Measurements from ENCODE around the gene TMEM109. TPM values are rescaled to one million over a fixed set of nuclear protein-coding genes. Genes with fewer than 3 reads are reported as not detected.

The TMEM109 gene
- total RNA-seq, 2 donors from 2014 or later: 35.0 to 53.4 TPM

- Histone ChIP-seq H3K9ac (ENCODE audit: low read depth in 2 of 2, low read length in 2 of 2) (no peak overlapping the region), H3K4me3 (no peak overlapping the region), H3K9me3 (no peaks in the 10 kb centered on the region), H3K27ac (no peak overlapping the region), H3K4me1 (no peaks in the 10 kb centered on the region), H3K36me3 (peaks cover 22% of the 10 kb centered on the region), H3K27me3 (peaks cover 11% of the 10 kb centered on the region)
- intact Hi-C loops (cut with DNase I): loop anchor here (5.0 kb wide), 1 partner anchor 199 kb away; no protein-coding TSS in a partner anchor
- no peak for TF ChIP-seq CTCF (IDR thresholded peaks at IDR 0.05)
- no peak for DNase-seq
Measured at GRCh38 chr11:60923326-60923725, 9.4 kb downstream of the TMEM109 start.

- Histone ChIP-seq H3K9me3 (no peaks in the 10 kb centered on the region), H3K27me3 (peaks cover 11% of the 10 kb centered on the region), H3K4me3 (no peak overlapping the region), H3K4me1 (no peaks in the 10 kb centered on the region), H3K9ac (ENCODE audit: low read depth in 2 of 2, low read length in 2 of 2) (peak overlapping the region; percentile 19 to 37), H3K36me3 (peaks cover 22% of the 10 kb centered on the region), H3K27ac (no peak overlapping the region)
- TF ChIP-seq CTCF (IDR thresholded peaks at IDR 0.05): no peak
- DNase-seq: no peak
- intact Hi-C loops (cut with DNase I): loop anchor here (5.0 kb wide), 1 partner anchor 199 kb away; no protein-coding TSS in a partner anchor
Measured at GRCh38 chr11:60923800-60924109, 9.8 kb downstream of the TMEM109 start.

GRCh38 chr11:60924110-60924905 lies 10.3 kb downstream of the TMEM109 start, which contains the start of gene TMEM132A:
TMEM132A (plus strand) TSS chr11:60924460; CDS start chr11:60924634, 174 bp downstream.
- H3K9ac ChIP-seq (ENCODE audit: low read depth in 2 of 2, low read length in 2 of 2): peak within 1 kb of the TSS; percentile 44 to 51
- H3K4me1 ChIP-seq: no peaks in the 10 kb centered on the region
- no peak within 1 kb of the TSS for H3K27ac ChIP-seq
- peak within 1 kb of the TSS; percentile 65 for H3K4me3 ChIP-seq
- intact Hi-C loops (cut with DNase I): loop anchor here (5.0 kb wide), 1 partner anchor 198 kb away; no protein-coding TSS in a partner anchor
- H3K36me3 ChIP-seq: peaks cover 22% of the 10 kb centered on the region
- TF ChIP-seq CTCF (IDR thresholded peaks at IDR 0.05): no peak
- no peaks in the 10 kb centered on the region for H3K9me3 ChIP-seq
- H3K27me3 ChIP-seq: peaks cover 11% of the 10 kb centered on the region
- peak; percentile 83 for DNase-seq

GRCh38 chr11:60924906-60925853 lies 11.2 kb downstream of the TMEM109 start:
- intact Hi-C loops (cut with DNase I): loop anchor here (5.0 kb wide), 1 partner anchor 197 kb away; no protein-coding TSS in a partner anchor
- H3K9ac ChIP-seq (ENCODE audit: low read depth in 2 of 2, low read length in 2 of 2): peak overlapping the region; percentile 44 to 51
- no peak for TF ChIP-seq CTCF (IDR thresholded peaks at IDR 0.05)
- no peak overlapping the region for H3K27ac ChIP-seq
- H3K4me3 ChIP-seq: peak overlapping the region; percentile 65
- H3K36me3 ChIP-seq: peaks cover 18% of the 10 kb centered on the region
- H3K27me3 ChIP-seq: peaks cover 11% of the 10 kb centered on the region
- H3K4me1 ChIP-seq: no peaks in the 10 kb centered on the region
- no peaks in the 10 kb centered on the region for H3K9me3 ChIP-seq
- DNase-seq: no peak

GRCh38 chr11:60925868-60926267 lies 11.9 kb downstream of the TMEM109 start:
- DNase-seq: no peak
- H3K36me3 ChIP-seq: peaks cover 11% of the 10 kb centered on the region
- no peaks in the 10 kb centered on the region for H3K4me1 ChIP-seq
- TF ChIP-seq CTCF (IDR thresholded peaks at IDR 0.05): no peak
- intact Hi-C loops (cut with DNase I): no loop called here
- H3K9ac ChIP-seq (ENCODE audit: low read depth in 2 of 2, low read length in 2 of 2): no peak overlapping the region
- H3K27ac ChIP-seq: no peak overlapping the region
- peaks cover 11% of the 10 kb centered on the region for H3K27me3 ChIP-seq
- H3K4me3 ChIP-seq: no peak overlapping the region
- no peaks in the 10 kb centered on the region for H3K9me3 ChIP-seq
